Brain microvascular endothelial cell (primary cell): ENCODE data around the gene SMOC2.

Experiments used
- DNase-seq: peaks from one replicate; pipeline ENCODE4 v3.0.0-alpha.2; 2020
- H3K27ac ChIP-seq: fragments of 250-450 bp; sonication (Bioruptor Pico); 2 replicates; pipeline ENCODE4 v1.5.1; 2020; ENCODE audit warnings: mild to moderate bottlenecking, moderate library complexity
- H3K27me3 ChIP-seq: fragments of 250-450 bp; sonication (Bioruptor Pico); replicated peaks from 2 replicates; pipeline ENCODE4 v1.5.1; 2020; ENCODE audit warnings: mild to moderate bottlenecking
- H3K36me3 ChIP-seq: fragments of 250-450 bp; sonication (Bioruptor Pico); replicated peaks from 2 replicates; pipeline ENCODE4 v1.5.1; 2020; ENCODE audit warnings: mild to moderate bottlenecking
- H3K4me3 ChIP-seq: 2 replicates; pipeline ENCODE4 v1.5.1; 2011; ENCODE audit warnings: low read depth, mild to moderate bottlenecking, control low read depth, low read length, moderate library complexity
- in situ Hi-C: cut with HindIII; loops from 2 replicates; pipeline ENCODE4 v1.10.0; 2017; ENCODE audit warnings: low sequenced_read_pairs, low pct_ligation_motif_present
- TF ChIP-seq, protein P1 (sequence below): IDR thresholded peaks from 2 replicates; pipeline ENCODE4 v1.5.1; 2011; ENCODE audit warnings: low read depth, mild to moderate bottlenecking, moderate library complexity, low read length, control low read depth, inconsistent platforms; ENCODE audit errors: missing control alignments

Gene SMOC2

GRCh38 chr6:168583821-168584220 lies 142.8 kb downstream of the SMOC2 start:
- Histone ChIP-seq H3K4me3 (no peak overlapping the region), H3K27me3 (no peaks in the 10 kb centered on the region), H3K27ac (no peak overlapping the region), H3K36me3 (no peaks in the 10 kb centered on the region)
- in situ Hi-C loops, result no loop called here
- TF ChIP-seq, protein P1, sequence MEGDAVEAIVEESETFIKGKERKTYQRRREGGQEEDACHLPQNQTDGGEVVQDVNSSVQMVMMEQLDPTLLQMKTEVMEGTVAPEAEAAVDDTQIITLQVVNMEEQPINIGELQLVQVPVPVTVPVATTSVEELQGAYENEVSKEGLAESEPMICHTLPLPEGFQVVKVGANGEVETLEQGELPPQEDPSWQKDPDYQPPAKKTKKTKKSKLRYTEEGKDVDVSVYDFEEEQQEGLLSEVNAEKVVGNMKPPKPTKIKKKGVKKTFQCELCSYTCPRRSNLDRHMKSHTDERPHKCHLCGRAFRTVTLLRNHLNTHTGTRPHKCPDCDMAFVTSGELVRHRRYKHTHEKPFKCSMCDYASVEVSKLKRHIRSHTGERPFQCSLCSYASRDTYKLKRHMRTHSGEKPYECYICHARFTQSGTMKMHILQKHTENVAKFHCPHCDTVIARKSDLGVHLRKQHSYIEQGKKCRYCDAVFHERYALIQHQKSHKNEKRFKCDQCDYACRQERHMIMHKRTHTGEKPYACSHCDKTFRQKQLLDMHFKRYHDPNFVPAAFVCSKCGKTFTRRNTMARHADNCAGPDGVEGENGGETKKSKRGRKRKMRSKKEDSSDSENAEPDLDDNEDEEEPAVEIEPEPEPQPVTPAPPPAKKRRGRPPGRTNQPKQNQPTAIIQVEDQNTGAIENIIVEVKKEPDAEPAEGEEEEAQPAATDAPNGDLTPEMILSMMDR, result no peak
- DNase-seq, result no peak

- TF ChIP-seq, protein P1, result no peak
- Histone ChIP-seq H3K36me3 (no peaks in the 10 kb centered on the region), H3K27ac (no peak overlapping the region), H3K27me3 (no peaks in the 10 kb centered on the region), H3K4me3 (no peak overlapping the region)
- in situ Hi-C loops, result no loop called here
- DNase-seq, result no peak
Measured at GRCh38 chr6:168584249-168584648, 143.3 kb downstream of the SMOC2 start.

- H3K36me3 ChIP-seq, result no peaks in the 10 kb centered on the region
- H3K27ac ChIP-seq, result no peak overlapping the region
- no peak for DNase-seq
- TF ChIP-seq, protein P1, result no peak
- in situ Hi-C loops, result no loop called here
- H3K4me3 ChIP-seq, result no peak overlapping the region
- no peaks in the 10 kb centered on the region for H3K27me3 ChIP-seq
Measured at GRCh38 chr6:168584671-168585070, 143.7 kb downstream of the SMOC2 start.

GRCh38 chr6:168585441-168585840 lies 144.5 kb downstream of the SMOC2 start:
- Histone ChIP-seq H3K4me3 (no peak overlapping the region), H3K27ac (no peak overlapping the region), H3K27me3 (no peaks in the 10 kb centered on the region), H3K36me3 (no peaks in the 10 kb centered on the region)
- TF ChIP-seq, protein P1, result no peak
- in situ Hi-C loops, result no loop called here
- DNase-seq, result no peak

- no peak for DNase-seq
- no peaks in the 10 kb centered on the region for H3K36me3 ChIP-seq
- in situ Hi-C loops, result no loop called here
- no peak overlapping the region for H3K27ac ChIP-seq
- TF ChIP-seq, protein P1, result no peak
- H3K4me3 ChIP-seq, result no peak overlapping the region
- no peaks in the 10 kb centered on the region for H3K27me3 ChIP-seq
Measured at GRCh38 chr6:168589275-168589674, 148.3 kb downstream of the SMOC2 start.

DNA sequence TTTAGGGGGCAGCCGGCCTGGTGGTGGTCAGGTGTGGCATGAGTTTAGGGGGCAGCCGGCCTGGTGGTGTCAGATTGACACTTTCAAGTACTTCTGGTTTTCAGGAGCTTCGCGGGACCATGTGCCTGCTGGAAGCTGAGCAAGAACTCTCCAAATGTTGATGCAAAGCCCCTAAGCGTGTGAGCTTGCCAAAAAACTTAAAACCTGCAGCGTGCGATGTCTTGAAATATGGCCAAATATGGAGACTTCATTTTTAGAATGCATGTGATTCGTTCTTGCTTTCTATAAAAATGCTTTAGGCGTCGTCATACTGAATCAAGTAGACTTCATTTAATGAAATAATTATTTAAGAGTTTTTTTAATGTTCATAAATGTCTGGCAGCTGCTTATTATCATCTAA lies 149.4 kb downstream of the SMOC2 start:
- H3K4me3 ChIP-seq, result no peak overlapping the region
- in situ Hi-C loops, result no loop called here
- H3K27ac ChIP-seq, result no peak overlapping the region
- H3K27me3 ChIP-seq, result no peaks in the 10 kb centered on the region
- TF ChIP-seq, protein P1, result no peak
- DNase-seq, result no peak
- H3K36me3 ChIP-seq, result no peaks in the 10 kb centered on the region
